Hepatic stellate cell (primary cell): ENCODE results near the gene ATP1A3.
"Not testable (repeated sequence)": the region's sequence is repeated elsewhere in the genome, so short reads cannot be mapped to it uniquely, and the experiment has no call there.

ENCODE experiments used
- DNase-seq: peaks from one replicate; pipeline ENCODE4 v3.0.0; 2011; ENCODE audit warnings: low spot score

ATP1A3 gene

GRCh38 chr19:41993612-41994483, at the start of gene ATP1A3:
TSS of gene ATP1A3 (minus strand) at chr19:41994230. CDS start at chr19:41994076, 154 bp downstream.
- DNase-seq, result peak; percentile 87

DNA sequence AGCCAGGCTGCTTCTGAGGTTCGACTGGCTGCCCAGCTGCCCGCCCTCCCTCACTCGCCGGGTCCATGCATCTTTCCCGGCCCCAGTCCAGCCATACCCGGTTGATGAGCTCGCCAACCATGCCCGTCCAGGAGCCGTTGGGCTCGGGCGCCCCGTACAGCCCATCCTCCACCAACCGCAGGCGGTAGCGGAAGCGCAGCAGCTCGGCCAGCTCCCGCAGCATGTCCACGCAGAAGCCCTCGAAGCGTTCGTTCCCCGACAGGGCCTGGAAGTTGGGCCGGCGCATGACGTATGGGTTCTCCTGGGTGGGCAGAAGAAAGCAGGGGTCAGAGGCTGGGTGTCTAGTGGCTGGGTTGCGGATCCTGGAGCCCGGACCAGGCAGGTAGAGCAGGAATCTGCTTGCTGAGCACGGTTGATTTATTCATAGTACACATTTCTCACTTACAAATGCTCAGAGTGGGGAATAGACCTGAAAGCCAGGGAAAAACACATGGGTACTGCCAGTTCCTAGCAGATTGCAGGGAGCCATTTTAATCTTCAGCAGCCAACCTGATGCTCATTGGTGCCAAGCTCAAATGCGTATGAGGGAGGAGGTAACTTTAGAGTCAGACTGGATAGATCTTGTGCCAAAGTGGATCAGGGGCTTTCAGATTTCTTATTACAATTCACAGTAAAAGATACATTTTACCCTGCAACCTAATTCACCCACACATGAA, 48.6 kb upstream of the ATP1A3 start:
- no peak for DNase-seq

- DNase-seq, result not testable (repeated sequence)
These were observed 46.5 kb upstream of the ATP1A3 start for GRCh38 chr19:42040491-42040890.

DNA sequence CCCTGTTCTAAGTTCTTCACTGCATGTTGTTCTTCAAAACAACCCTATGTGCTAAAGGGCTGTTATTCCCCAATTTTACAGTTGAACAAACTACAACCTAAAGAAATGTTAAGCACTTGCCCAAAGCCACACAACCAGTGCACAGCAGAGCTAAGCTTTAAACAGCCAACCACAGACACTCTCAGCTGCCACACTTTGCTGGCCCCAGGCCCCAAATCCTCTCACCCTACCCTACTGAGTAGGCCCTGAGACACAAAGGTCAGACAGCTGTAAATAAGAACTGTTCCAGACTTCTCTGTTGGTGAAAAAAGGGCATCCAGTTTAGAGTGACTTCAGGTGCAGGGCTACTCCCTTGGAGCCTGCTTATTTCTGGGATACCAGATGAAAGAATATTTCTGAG, 46.0 kb upstream of the ATP1A3 start:
- no peak for DNase-seq

- DNase-seq, result no peak
These were observed 44.6 kb upstream of the ATP1A3 start for GRCh38 chr19:42038666-42039065.

DNA sequence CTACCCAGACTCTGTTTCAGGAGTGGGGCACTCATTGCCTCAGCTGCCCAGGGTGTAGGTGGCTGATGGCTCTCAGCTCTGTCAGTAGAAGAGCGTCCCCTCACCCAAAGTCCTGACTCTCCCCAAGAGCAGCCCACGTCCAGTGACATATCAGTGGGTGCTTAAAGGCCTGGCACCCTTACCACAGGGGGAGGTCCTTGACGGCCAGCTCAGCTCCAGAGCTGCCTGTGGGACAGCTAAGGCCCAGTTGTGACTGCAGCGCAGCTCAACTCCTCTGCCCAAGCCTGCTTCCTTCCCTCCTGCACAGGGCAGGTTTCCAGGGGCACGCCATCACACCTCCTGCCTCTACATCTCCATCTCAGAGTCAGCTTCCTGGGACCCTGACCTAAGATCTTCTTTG, 43.6 kb upstream of the ATP1A3 start:
- DNase-seq, result no peak

DNA sequence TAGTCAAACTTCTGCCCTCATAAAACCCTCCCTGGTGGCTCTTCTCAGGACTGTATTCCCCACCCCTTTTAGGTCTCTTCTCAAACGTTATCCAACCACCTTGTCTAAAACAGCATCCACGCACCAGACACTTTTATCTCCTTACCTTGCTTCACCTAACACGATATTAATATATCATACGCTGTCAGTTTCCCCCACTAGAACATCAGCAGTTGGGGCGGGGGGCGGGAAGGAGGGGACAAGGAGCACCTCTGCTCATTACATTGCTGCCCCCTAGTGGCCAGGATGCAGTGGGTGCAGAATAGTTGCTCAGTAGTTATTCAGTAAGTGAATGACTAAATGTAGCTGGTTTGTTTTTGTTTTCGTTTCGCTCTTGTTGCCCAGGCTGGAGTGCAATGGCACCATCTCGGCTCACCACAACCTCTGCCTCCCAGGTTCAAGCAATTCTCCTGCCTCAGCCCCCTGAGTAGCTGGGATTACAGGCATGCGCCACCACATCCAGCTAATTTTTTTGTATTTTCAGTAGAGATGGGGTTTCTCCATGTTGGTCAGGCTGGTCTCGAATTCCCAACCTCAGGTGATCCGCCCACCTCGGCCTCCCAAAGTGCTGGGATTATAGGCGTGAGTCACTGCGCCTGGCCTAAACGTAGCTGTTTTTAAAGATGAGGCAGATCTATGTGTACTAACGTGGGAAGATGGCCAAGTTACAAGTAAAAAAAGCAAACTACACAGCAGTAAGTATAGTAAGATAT, 40.8 kb upstream of the ATP1A3 start:
- DNase-seq, result peak; percentile 65

DNA sequence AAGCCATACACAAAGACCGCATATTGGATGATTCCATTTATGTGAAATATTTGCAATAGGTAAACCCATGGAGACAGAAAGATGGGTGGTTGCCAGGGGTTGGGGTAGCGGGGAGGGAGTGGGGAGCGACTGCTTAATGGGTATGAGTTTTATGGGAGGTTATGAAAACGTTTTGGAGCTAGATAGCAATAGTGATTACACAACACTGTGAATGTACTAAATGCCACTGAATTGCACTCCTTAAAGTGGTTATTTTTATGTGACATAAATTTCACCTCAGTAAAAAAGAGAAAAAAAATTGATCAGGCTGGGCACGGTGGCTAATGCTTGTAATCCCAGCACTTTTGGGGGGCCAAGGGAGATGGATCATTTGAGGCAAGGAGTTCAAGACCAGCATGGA, 39.4 kb upstream of the ATP1A3 start:
- DNase-seq, result no peak

GRCh38 chr19:42032431-42032830, 38.4 kb upstream of the ATP1A3 start:
- no peak for DNase-seq

DNA sequence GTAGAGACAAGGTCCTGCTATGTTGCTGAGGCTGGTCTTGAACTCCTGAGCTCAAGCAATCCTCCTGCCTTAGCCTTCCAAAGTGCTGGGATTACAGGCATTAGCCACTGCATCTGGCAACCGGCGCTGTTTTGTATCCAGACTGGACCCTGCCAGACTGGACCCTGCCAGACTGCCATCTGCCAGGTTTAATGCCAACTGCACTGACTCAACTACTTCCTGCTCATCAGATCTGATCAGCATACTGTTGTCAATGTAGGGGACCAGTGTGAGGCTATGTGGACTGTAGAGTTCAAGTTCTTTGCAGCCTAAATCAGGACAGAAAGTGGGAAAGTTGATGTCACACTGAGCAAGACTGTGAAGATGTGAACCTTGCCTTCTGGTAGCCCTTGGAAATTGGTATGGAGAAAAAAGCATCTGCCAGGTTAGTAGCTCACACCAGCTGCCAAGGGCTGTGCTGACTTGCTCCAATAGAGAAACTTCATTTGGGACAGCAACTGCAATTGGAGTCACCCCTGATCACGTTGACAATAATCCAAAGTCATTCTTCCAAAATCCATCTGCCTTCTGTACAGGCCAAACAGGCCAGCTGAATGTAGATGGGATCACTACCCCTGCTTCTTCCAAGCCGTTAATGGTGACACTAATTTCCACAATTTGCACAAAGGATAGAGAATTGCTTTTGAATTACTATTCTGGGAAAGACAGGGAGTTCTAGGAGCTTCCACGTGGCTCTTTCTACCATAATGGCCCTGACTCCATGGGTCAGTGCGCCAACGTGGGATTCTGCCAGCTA, 36.8 kb upstream of the ATP1A3 start:
- no peak for DNase-seq

GRCh38 chr19:42028304-42029216, 34.5 kb upstream of the ATP1A3 start:
- no peak for DNase-seq

DNA sequence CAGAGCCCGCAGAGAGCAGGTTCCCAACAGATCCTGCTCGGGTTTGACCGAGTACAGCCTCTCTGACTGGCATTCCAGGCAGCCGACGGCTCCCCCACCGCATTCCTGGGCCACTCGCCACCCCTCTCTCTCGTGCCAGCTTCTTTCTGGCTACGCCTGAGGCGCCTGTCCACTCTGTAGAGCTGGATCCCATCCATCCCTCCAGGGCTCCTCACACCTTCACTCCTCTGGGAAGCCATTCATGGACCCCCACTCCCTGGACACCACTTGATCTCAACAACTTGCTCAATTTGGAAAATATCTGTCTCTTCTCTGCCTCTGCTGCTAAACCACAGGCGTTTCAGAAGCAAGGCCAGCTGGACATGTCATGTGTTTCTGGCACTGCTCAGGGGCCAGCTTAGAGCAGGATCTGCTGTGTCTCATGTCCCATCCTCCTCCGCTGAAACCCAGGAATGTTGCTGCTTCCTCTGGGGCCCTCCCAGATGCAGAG, 30.6 kb upstream of the ATP1A3 start:
- peak; percentile 71 for DNase-seq

DNA sequence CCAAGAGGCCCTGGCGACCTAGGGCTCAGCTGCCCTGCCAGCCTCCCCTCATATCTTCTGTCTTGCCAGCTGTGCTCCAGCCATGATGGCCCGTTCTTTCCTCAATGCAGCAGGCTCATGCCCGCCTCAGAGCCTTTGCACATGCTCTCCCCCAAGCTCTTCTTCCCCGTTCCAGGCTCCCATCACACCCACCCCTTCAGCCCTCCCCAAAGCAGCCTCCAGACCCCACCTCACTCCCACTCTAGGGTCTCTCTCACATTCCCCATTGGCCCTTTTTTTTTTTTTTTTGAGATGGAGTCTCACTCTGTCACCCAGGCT, 29.9 kb upstream of the ATP1A3 start:
- no peak for DNase-seq

DNA sequence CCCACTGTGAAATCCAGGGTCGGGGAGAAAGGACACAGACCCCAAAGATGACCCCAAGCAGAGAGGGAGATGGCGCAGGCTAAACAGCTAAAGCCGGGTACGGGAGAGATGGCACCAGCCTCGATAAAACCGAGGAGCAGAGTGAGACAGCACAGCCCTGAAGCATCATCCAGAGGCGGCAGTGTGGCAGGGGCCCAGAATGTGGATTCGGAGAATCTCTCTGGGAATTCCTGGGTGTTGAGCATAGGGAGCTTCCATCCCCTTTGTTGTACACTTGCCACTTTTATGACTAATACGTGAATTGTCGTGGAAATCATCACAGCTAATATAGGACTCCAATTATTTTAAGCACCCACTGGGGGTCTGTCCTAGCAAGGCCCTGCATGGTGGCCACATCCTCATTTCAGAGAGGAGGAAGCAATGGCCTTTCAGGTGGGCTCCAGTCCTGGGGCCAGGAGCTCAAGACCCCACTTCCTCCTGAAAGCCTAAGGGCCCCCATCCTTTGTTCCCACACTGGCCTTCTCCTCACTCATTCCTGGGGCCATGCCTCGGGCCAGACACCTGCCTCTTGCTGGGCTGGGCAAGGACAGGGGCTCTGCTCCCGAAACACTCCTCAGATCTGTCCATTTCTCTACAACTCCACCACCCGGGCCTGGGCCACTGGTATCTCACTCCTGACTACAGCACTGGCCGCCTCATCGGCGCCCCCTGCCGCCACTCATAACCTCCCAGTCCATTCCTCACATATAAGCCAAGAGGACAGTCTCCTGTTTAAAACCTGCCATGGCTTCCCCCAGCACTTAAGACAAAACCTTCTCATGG, 29.3 kb upstream of the ATP1A3 start:
- DNase-seq, result no peak

GRCh38 chr19:42022616-42023015, 28.6 kb upstream of the ATP1A3 start:
- no peak for DNase-seq

GRCh38 chr19:42021185-42021584, 27.2 kb upstream of the ATP1A3 start:
- no peak for DNase-seq

DNA sequence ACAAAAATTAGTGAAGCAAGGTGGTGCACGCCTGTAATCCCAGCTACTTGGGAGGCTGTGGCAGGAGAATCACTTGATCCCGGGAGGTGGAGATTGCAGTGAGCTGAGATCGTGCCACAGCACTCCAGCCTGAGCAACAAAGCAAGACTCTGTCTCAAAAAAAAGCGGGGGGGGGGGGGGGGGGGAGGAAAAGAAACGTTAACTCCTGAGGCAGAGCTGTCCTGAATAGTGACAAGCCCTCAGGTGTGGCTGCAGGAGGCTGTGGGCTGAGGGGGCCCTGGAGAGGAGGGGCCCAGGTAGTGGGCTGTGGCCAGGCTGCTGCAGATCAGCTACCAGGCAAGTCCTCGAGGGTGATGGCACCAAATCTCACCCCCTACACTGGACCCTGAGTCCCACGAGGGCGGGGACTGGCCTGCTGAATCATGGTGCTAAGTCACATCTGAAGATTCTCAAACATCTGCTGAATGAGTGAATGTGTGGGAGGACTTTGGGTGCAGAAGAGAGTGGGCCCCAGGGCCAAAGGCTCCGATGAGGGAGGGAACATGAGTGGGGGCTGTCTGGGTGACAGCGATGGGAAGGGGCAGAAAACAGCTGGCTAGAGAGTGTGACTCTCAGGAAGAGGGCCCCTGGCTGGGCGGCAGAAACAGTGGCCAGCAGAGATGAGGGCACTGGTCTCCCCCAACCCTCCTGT, 24.6 kb upstream of the ATP1A3 start:
- DNase-seq, result peak; percentile 69

DNA sequence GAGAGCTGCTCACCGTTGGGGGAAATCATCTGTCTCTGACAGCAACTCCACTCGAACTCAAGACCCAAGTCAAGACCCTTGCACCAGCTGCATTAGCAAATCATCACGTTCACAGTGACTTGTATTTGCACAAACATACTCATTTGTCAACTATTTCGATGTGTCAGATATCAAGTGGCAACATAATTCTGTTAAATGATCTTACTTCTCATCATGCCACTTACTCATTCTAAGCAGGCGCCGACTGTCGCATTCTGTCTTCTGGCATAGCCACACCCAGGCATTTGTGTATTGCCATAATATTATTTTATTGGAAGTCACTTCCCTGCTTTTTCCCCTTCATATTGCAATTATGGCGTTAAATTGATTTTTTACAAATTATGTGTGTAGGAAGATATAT, 23.0 kb upstream of the ATP1A3 start:
- no peak for DNase-seq

DNA sequence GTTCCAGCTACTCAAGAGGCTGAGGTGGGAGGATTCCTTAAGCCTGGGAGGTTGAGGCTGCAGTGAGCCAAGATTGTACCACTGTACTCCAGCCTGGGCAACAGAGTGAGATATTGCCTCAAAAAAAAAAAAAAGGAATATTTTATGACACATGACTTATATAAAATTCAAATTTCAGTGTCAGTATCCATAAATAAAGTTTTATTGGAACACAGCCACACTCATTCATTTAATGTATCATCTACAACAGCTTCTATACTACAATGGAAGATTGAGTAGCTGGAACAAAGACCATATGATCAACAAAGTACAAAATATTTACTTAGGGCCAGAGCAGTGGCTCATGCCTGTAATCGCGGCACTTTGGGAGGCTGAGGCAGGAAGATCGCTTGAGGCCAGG, 18.7 kb upstream of the ATP1A3 start:
- DNase-seq, result not testable (repeated sequence)
